Measurements from ENCODE around the gene TSPAN16. TPM values are rescaled to one million over a fixed set of nuclear protein-coding genes. Genes with fewer than 3 reads are reported as not detected.

Gene TSPAN16
- total and polyA plus RNA-seq, 4 experiments from 2014 or later, result not detected

GRCh38 chr19:11261971-11262839, 33.8 kb upstream of the TSPAN16 start, which contains the start of gene DOCK6:
Gene DOCK6, minus strand, starts transcription at chr19:11262524. Its CDS starts 84 bp downstream, at chr19:11262440.
- Histone ChIP-seq H3K27ac (ENCODE audit: low read depth, low read length) (no peak within 1 kb of the TSS), H3K4me3 (ENCODE audit: low read length in 2 of 2) (peak within 1 kb of the TSS in 1 of 2 donors; percentile 19), H3K36me3 (ENCODE audit: insufficient read depth, low read length) (no peaks in the 10 kb centered on the region), H3K4me1 (ENCODE audit: insufficient read depth, low read length) (no peaks in the 10 kb centered on the region), H3K27me3 (ENCODE audit: insufficient read depth, low read length) (peaks cover 15% of the 10 kb centered on the region), H3K9me3 (ENCODE audit: control insufficient read depth in 1 of 2, low read length in 2 of 2) (no peaks in the 10 kb centered on the region)
- Mint-ChIP-seq H3K27ac (no peak within 1 kb of the TSS), H3K4me1 (peaks cover 0 to 12% (median 2%) of the 10 kb centered on the region in 4 donors), H3K9me3 (peaks cover 0 to 4% (median 1%) of the 10 kb centered on the region in 8 donors), H3K36me3 (no peaks in the 10 kb centered on the region), H3K4me3 (peak within 1 kb of the TSS; percentile 27 to 76 (median 73)), H3K27me3 (peaks cover 35 to 38% of the 10 kb centered on the region in 2 donors)
- no peak for DNase-seq
- ChIA-PET CTCF (ENCODE audit: partially characterized antibody) (interaction anchor here (0.6 kb wide), 1 partner anchor 781 kb away, joined by 3 read pairs; no protein-coding TSS in a partner anchor), POLR2A (ENCODE audit: partially characterized antibody) (no interaction called here)
- intact Hi-C loops (cut with micrococcal nuclease), result no loop called here

GRCh38 chr19:11263726-11264125, 32.2 kb upstream of the TSPAN16 start:
- Mint-ChIP-seq H3K27ac (no peak overlapping the region), H3K4me3 (peak overlapping the region in 2 of 8 donors; percentile 47 to 68)
- POLR2A ChIA-PET (ENCODE audit: partially characterized antibody), result no interaction called here

GRCh38 chr19:11264452-11265176, 31.3 kb upstream of the TSPAN16 start:
- ChIA-PET POLR2A (ENCODE audit: partially characterized antibody) (no interaction called here), CTCF (ENCODE audit: partially characterized antibody) (no interaction called here)
- Mint-ChIP-seq H3K27me3 (peaks cover 49 to 54% of the 10 kb centered on the region in 2 donors), H3K4me1 (peaks cover 0 to 12% (median 2%) of the 10 kb centered on the region in 4 donors), H3K4me3 (peak overlapping the region in 1 of 8 donors; percentile 45), H3K9me3 (peaks cover 0 to 4% (median 2%) of the 10 kb centered on the region in 8 donors), H3K36me3 (no peaks in the 10 kb centered on the region), H3K27ac (peak overlapping the region in 1 of 7 donors; percentile 16)
- no peak overlapping the region for H3K27ac ChIP-seq (ENCODE audit: low read depth, low read length)
- no peaks in the 10 kb centered on the region for H3K4me1 ChIP-seq (ENCODE audit: insufficient read depth, low read length)
- peaks cover 22% of the 10 kb centered on the region for H3K27me3 ChIP-seq (ENCODE audit: insufficient read depth, low read length)
- H3K36me3 ChIP-seq (ENCODE audit: insufficient read depth, low read length), result no peaks in the 10 kb centered on the region
- H3K4me3 ChIP-seq (ENCODE audit: low read length in 2 of 2), result no peak overlapping the region
- intact Hi-C loops (cut with micrococcal nuclease), result no loop called here
- H3K9me3 ChIP-seq (ENCODE audit: control insufficient read depth in 1 of 2, low read length in 2 of 2), result no peaks in the 10 kb centered on the region
- no peak for DNase-seq

More at GRCh38 chr19:11263726-11264125, 32.2 kb upstream of the TSPAN16 start:
- no peaks in the 10 kb centered on the region for H3K36me3 ChIP-seq (ENCODE audit: insufficient read depth, low read length)
- CTCF ChIA-PET (ENCODE audit: partially characterized antibody), result no interaction called here
- H3K27ac ChIP-seq (ENCODE audit: low read depth, low read length), result no peak overlapping the region
- peaks cover 22% of the 10 kb centered on the region for H3K27me3 ChIP-seq (ENCODE audit: insufficient read depth, low read length)
- no peak for DNase-seq
- intact Hi-C loops (cut with micrococcal nuclease), result no loop called here
- H3K9me3 Mint-ChIP-seq, result peaks cover 0 to 2% (median 0%) of the 10 kb centered on the region in 8 donors
- no peaks in the 10 kb centered on the region for H3K4me1 ChIP-seq (ENCODE audit: insufficient read depth, low read length)
- H3K36me3 Mint-ChIP-seq, result no peaks in the 10 kb centered on the region
- H3K27me3 Mint-ChIP-seq, result peaks cover 44 to 48% of the 10 kb centered on the region in 2 donors
- H3K9me3 ChIP-seq (ENCODE audit: control insufficient read depth in 1 of 2, low read length in 2 of 2), result no peaks in the 10 kb centered on the region
- H3K4me1 Mint-ChIP-seq, result peaks cover 0 to 12% (median 2%) of the 10 kb centered on the region in 4 donors
- H3K4me3 ChIP-seq (ENCODE audit: low read length in 2 of 2), result no peak overlapping the region

- Mint-ChIP-seq H3K4me3 (peak overlapping the region in 3 of 8 donors; percentile 21 to 68 (median 33)), H3K27me3 (peaks cover 46 to 51% of the 10 kb centered on the region in 2 donors), H3K4me1 (peaks cover 0 to 12% (median 2%) of the 10 kb centered on the region in 4 donors), H3K27ac (no peak overlapping the region), H3K36me3 (no peaks in the 10 kb centered on the region), H3K9me3 (peaks cover 0 to 4% (median 2%) of the 10 kb centered on the region in 8 donors)
- intact Hi-C loops (cut with micrococcal nuclease), result no loop called here
- no peak overlapping the region for H3K4me3 ChIP-seq (ENCODE audit: low read length in 2 of 2)
- H3K9me3 ChIP-seq (ENCODE audit: control insufficient read depth in 1 of 2, low read length in 2 of 2), result no peaks in the 10 kb centered on the region
- ChIA-PET POLR2A (ENCODE audit: partially characterized antibody) (no interaction called here), CTCF (ENCODE audit: partially characterized antibody) (no interaction called here)
- DNase-seq, result no peak
- no peaks in the 10 kb centered on the region for H3K4me1 ChIP-seq (ENCODE audit: insufficient read depth, low read length)
- H3K27ac ChIP-seq (ENCODE audit: low read depth, low read length), result no peak overlapping the region
- H3K27me3 ChIP-seq (ENCODE audit: insufficient read depth, low read length), result peaks cover 22% of the 10 kb centered on the region
- no peaks in the 10 kb centered on the region for H3K36me3 ChIP-seq (ENCODE audit: insufficient read depth, low read length)
These were observed 30.7 kb upstream of the TSPAN16 start for GRCh38 chr19:11265177-11265784.

GRCh38 chr19:11265785-11266236, 30.1 kb upstream of the TSPAN16 start:
- Histone ChIP-seq H3K27me3 (ENCODE audit: insufficient read depth, low read length) (peaks cover 22% of the 10 kb centered on the region), H3K9me3 (ENCODE audit: control insufficient read depth in 1 of 2, low read length in 2 of 2) (no peaks in the 10 kb centered on the region), H3K4me1 (ENCODE audit: insufficient read depth, low read length) (no peaks in the 10 kb centered on the region), H3K4me3 (ENCODE audit: low read length in 2 of 2) (no peak overlapping the region), H3K36me3 (ENCODE audit: insufficient read depth, low read length) (no peaks in the 10 kb centered on the region), H3K27ac (ENCODE audit: low read depth, low read length) (no peak overlapping the region)
- DNase-seq, result no peak
- ChIA-PET CTCF (ENCODE audit: partially characterized antibody) (no interaction called here), POLR2A (ENCODE audit: partially characterized antibody) (no interaction called here)
- intact Hi-C loops (cut with micrococcal nuclease), result no loop called here
- Mint-ChIP-seq H3K27ac (no peak overlapping the region), H3K36me3 (no peaks in the 10 kb centered on the region), H3K4me3 (no peak overlapping the region), H3K9me3 (peaks cover 0 to 4% (median 2%) of the 10 kb centered on the region in 8 donors), H3K4me1 (peaks cover 0 to 12% (median 2%) of the 10 kb centered on the region in 4 donors), H3K27me3 (peaks cover 45 to 50% of the 10 kb centered on the region in 2 donors)

- no peak overlapping the region for H3K4me3 ChIP-seq (ENCODE audit: low read length in 2 of 2)
- H3K9me3 ChIP-seq (ENCODE audit: control insufficient read depth in 1 of 2, low read length in 2 of 2), result no peaks in the 10 kb centered on the region
- H3K27me3 ChIP-seq (ENCODE audit: insufficient read depth, low read length), result peaks cover 17% of the 10 kb centered on the region
- Mint-ChIP-seq H3K9me3 (peaks cover 0 to 4% (median under 1%) of the 10 kb centered on the region in 8 donors), H3K27me3 (peaks cover 43 to 45% of the 10 kb centered on the region in 2 donors), H3K4me3 (peak overlapping the region in 1 of 8 donors; percentile 12), H3K4me1 (peaks cover 0 to 11% (median 2%) of the 10 kb centered on the region in 4 donors), H3K36me3 (no peaks in the 10 kb centered on the region), H3K27ac (no peak overlapping the region)
- intact Hi-C loops (cut with micrococcal nuclease), result no loop called here
- ChIA-PET CTCF (ENCODE audit: partially characterized antibody) (no interaction called here), POLR2A (ENCODE audit: partially characterized antibody) (no interaction called here)
- no peak for DNase-seq
- H3K36me3 ChIP-seq (ENCODE audit: insufficient read depth, low read length), result no peaks in the 10 kb centered on the region
- H3K27ac ChIP-seq (ENCODE audit: low read depth, low read length), result no peak overlapping the region
- no peaks in the 10 kb centered on the region for H3K4me1 ChIP-seq (ENCODE audit: insufficient read depth, low read length)
These were observed 28.5 kb upstream of the TSPAN16 start for GRCh38 chr19:11267316-11268085.
